Measurements from ENCODE around the gene CSF2. TPM values are rescaled to one million over a fixed set of nuclear protein-coding genes. Genes with fewer than 3 reads are reported as not detected.

The CSF2 gene
- total and polyA plus RNA-seq, 2 donors (not counting 1 experiment from before 2014, with no cell fraction given): not detected

DNA sequence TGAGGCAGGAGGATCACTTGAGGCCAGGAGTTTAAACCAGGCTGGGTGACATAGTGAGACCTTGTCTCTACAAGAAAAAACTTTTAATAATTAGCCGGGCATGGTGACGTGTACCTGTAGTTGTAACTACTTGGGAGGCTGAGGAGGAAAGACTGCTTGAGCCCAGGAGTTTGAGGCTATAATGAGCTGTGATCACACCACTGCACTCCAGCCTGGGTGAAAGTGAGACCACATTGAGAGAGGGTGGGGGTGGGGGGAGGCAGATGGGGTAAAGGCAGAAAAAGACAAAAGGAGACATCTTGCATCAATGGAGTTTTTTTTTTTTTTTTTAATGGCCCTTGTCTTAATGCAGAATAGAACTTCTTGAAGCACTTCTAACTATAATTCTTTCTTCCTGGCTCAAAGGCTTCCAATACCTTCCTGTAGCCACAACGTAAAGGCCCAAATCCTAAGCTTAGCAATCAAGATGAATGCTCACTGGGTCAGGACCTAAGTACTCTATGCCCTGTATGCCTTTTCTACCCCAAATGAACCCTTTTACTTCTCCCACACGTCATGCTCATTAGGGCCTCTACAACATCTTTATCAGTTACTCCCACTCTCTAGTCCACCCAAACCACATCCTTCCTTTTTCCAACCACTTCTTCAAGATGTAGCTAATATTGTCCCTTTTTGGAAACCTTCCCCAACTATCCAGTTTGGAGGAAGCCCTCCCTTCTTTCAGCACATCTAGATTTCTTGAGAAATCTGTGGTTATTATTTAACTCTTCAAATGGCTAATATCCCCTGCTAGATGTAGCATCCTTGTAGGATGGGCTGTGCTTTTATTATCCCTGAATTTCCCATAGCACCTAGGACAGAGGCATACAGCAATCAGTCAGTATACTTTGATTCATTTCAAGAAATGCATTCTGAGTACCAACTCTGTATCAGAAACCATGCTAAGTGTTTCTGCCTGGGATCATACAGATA is 40.8 kb downstream of the CSF2 start:
- ATAC-seq (ENCODE audit: low read depth): no peak

More for the DNA sequence above, 40.8 kb downstream of the CSF2 start:
- Histone ChIP-seq H3K4me2 (replicated peaks; ENCODE audit: low read depth, low read length, poor library complexity, severe bottlenecking) (no peak overlapping the region), H4K20me1 (ENCODE audit: control insufficient read depth, insufficient read depth, low read length, poor library complexity, severe bottlenecking) (no peaks in the 10 kb centered on the region), H2AFZ (ENCODE audit: insufficient read depth, low read depth, low read length, poor library complexity, severe bottlenecking) (no peak overlapping the region), H3K4me1 (ENCODE audit: control insufficient read depth in 2 of 2, insufficient read depth in 2 of 2, low read length in 2 of 2) (peaks cover 3 to 9% of the 10 kb centered on the region in 2 donors), H3K27me3 (replicated peaks in 1 of 4; ENCODE audit: control extremely low read depth in 1 of 4, control insufficient read depth in 3 of 4, insufficient read depth in 4 of 4, low read length in 3 of 4) (no peaks in the 10 kb centered on the region), H3K9me3 (ENCODE audit: control extremely low read depth in 1 of 3, control insufficient read depth in 2 of 3, insufficient read depth in 1 of 3, low read length in 2 of 3) (peaks cover 0 to 5% (median 3%) of the 10 kb centered on the region in 3 donors), H3K4me3 (ENCODE audit: control extremely low read depth in 1 of 5, extremely low read depth in 1 of 5, insufficient read depth in 1 of 5, low read depth in 2 of 5, low read length in 4 of 5) (no peak overlapping the region), H3K27ac (ENCODE audit: low read length in 2 of 2) (no peak overlapping the region), H3K79me2 (ENCODE audit: control insufficient read depth, insufficient read depth, low read length) (no peaks in the 10 kb centered on the region), H3K9ac (ENCODE audit: low read length) (no peak overlapping the region), H3K36me3 (replicated peaks in 1 of 2; ENCODE audit: control extremely low read depth in 1 of 2, control insufficient read depth in 1 of 2, extremely low read depth in 1 of 2, insufficient read depth in 2 of 2, low read length in 1 of 2) (no peaks in the 10 kb centered on the region)
- peaks cover 6% of the 10 kb centered on the region for H3K4me1 Mint-ChIP-seq
- H3K9me3 Mint-ChIP-seq (ENCODE audit: insufficient read depth): no peaks in the 10 kb centered on the region
- no peak overlapping the region for H3K4me3 Mint-ChIP-seq
- no peak for DNase-seq
- H3K27ac Mint-ChIP-seq: no peak overlapping the region
- POLR2A ChIA-PET: no interaction called here
- 58% methylated on average over 4 of the region's 4 CpGs for WGBS (ENCODE audit: insufficient coverage)
- H3K27me3 Mint-ChIP-seq: no peaks in the 10 kb centered on the region
- intact Hi-C loops (cut with micrococcal nuclease): no loop called here
- CTCF ChIA-PET: no interaction called here
- TF ChIP-seq, protein P1, sequence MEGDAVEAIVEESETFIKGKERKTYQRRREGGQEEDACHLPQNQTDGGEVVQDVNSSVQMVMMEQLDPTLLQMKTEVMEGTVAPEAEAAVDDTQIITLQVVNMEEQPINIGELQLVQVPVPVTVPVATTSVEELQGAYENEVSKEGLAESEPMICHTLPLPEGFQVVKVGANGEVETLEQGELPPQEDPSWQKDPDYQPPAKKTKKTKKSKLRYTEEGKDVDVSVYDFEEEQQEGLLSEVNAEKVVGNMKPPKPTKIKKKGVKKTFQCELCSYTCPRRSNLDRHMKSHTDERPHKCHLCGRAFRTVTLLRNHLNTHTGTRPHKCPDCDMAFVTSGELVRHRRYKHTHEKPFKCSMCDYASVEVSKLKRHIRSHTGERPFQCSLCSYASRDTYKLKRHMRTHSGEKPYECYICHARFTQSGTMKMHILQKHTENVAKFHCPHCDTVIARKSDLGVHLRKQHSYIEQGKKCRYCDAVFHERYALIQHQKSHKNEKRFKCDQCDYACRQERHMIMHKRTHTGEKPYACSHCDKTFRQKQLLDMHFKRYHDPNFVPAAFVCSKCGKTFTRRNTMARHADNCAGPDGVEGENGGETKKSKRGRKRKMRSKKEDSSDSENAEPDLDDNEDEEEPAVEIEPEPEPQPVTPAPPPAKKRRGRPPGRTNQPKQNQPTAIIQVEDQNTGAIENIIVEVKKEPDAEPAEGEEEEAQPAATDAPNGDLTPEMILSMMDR (IDR thresholded peaks at IDR 0.05): no peak
- TF ChIP-seq EZH2 (IDR thresholded peaks at IDR 0.05; ENCODE audit: borderline replicate concordance, insufficient read depth, low read depth, low read length, poor library complexity, severe bottlenecking): no peak

All from B cell (primary cell).